ENCODE results near the gene ZNF839. TPM values are rescaled to one million over a fixed set of nuclear protein-coding genes. Genes with fewer than 3 reads are reported as not detected.

ZNF839 gene
- polyA plus RNA-seq, 1 experiment = 7.1 TPM

- POLR2A ChIA-PET = no interaction called here
- CTCF ChIA-PET = no interaction called here
Measured at GRCh38 chr14:102371361-102371760, 51.8 kb downstream of the ZNF839 start.

DNA sequence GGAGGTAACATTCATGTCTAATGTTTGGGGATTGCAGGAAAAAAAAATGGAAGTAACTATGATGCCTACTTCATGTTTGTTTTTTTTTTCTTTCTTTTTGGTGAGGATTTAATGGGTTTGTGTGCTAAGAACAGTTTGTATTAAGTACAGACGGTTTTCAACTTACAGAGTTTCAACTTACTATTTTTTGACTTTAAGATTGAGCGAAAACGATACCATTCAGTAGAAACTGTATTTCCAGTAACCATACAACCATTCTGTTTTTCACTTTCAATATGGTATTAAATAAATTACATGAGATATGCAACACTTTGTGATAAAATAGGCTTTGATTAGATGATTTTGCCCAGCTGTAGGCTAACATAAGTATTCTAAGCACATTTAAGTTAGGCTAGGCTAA is 53.6 kb downstream of the ZNF839 start:
- no peak for TF ChIP-seq CTCF (IDR thresholded peaks at IDR 0.05; ENCODE audit: low read depth, low read length)
- CTCF ChIA-PET = no interaction called here
- no peak overlapping the region for H3K4me3 ChIP-seq (ENCODE audit: low read depth, low read length)
- H3K27me3 ChIP-seq (ENCODE audit: control insufficient read depth, insufficient read depth, low read length) = no peaks in the 10 kb centered on the region
- H3K9me3 ChIP-seq (ENCODE audit: control insufficient read depth, insufficient read depth, low read length) = no peaks in the 10 kb centered on the region
- no peak overlapping the region for H3K27ac ChIP-seq (ENCODE audit: low read depth, low read length)
- POLR2A ChIA-PET = no interaction called here
- no peak for DNase-seq (ENCODE audit: low read depth, low spot score)

More at GRCh38 chr14:102371361-102371760, 51.8 kb downstream of the ZNF839 start:
- TF ChIP-seq CTCF (IDR thresholded peaks at IDR 0.05; ENCODE audit: low read depth, low read length) = no peak
- no peak overlapping the region for H3K27ac ChIP-seq (ENCODE audit: low read depth, low read length)
- H3K4me3 ChIP-seq (ENCODE audit: low read depth, low read length) = no peak overlapping the region
- H3K9me3 ChIP-seq (ENCODE audit: control insufficient read depth, insufficient read depth, low read length) = no peaks in the 10 kb centered on the region
- H3K27me3 ChIP-seq (ENCODE audit: control insufficient read depth, insufficient read depth, low read length) = no peaks in the 10 kb centered on the region
- DNase-seq (ENCODE audit: low read depth, low spot score) = no peak

GRCh38 chr14:102374264-102374663 is 54.7 kb downstream of the ZNF839 start:
- no peak for TF ChIP-seq CTCF (IDR thresholded peaks at IDR 0.05; ENCODE audit: low read depth, low read length)
- H3K9me3 ChIP-seq (ENCODE audit: control insufficient read depth, insufficient read depth, low read length) = no peaks in the 10 kb centered on the region
- POLR2A ChIA-PET = no interaction called here
- no peak overlapping the region for H3K27ac ChIP-seq (ENCODE audit: low read depth, low read length)
- H3K27me3 ChIP-seq (ENCODE audit: control insufficient read depth, insufficient read depth, low read length) = no peaks in the 10 kb centered on the region
- CTCF ChIA-PET = interaction anchor here (0.9 kb wide), 1 partner anchor 64 kb away, joined by 3 read pairs; no protein-coding TSS in a partner anchor
- no peak for DNase-seq (ENCODE audit: low read depth, low spot score)
- no peak overlapping the region for H3K4me3 ChIP-seq (ENCODE audit: low read depth, low read length)

- CTCF ChIA-PET = no interaction called here
- Histone ChIP-seq H3K9me3 (ENCODE audit: control insufficient read depth, insufficient read depth, low read length) (no peaks in the 10 kb centered on the region), H3K27ac (ENCODE audit: low read depth, low read length) (no peak overlapping the region), H3K4me3 (ENCODE audit: low read depth, low read length) (no peak overlapping the region), H3K27me3 (ENCODE audit: control insufficient read depth, insufficient read depth, low read length) (no peaks in the 10 kb centered on the region)
- POLR2A ChIA-PET = interaction anchor here (0.9 kb wide), 1 partner anchor 12 kb away, joined by 4 read pairs; the partner anchor contains the start of genes CINP and TECPR2
- TF ChIP-seq CTCF (IDR thresholded peaks at IDR 0.05; ENCODE audit: low read depth, low read length) = no peak
- no peak for DNase-seq (ENCODE audit: low read depth, low spot score)
Measured at GRCh38 chr14:102375119-102375518, 55.6 kb downstream of the ZNF839 start.

GRCh38 chr14:102377696-102378095 is 58.1 kb downstream of the ZNF839 start:
- CTCF ChIA-PET = interaction anchor here (1.3 to 1.6 kb wide), 2 partner anchors 61 to 147 kb away, joined by 3 to 7 read pairs; no protein-coding TSS in a partner anchor
- H3K27ac ChIP-seq (ENCODE audit: low read depth, low read length) = no peak overlapping the region
- no peaks in the 10 kb centered on the region for H3K9me3 ChIP-seq (ENCODE audit: control insufficient read depth, insufficient read depth, low read length)
- no peaks in the 10 kb centered on the region for H3K27me3 ChIP-seq (ENCODE audit: control insufficient read depth, insufficient read depth, low read length)
- DNase-seq (ENCODE audit: low read depth, low spot score) = no peak
- H3K4me3 ChIP-seq (ENCODE audit: low read depth, low read length) = no peak overlapping the region
- POLR2A ChIA-PET = no interaction called here
- TF ChIP-seq CTCF (IDR thresholded peaks at IDR 0.05; ENCODE audit: low read depth, low read length) = no peak

Measured in AG04450 (cell line).